Gastrocnemius medialis (tissue), 4 donors: ENCODE measurements around the gene BCKDK. TPM values are rescaled to one million over a fixed set of nuclear protein-coding genes. Genes with fewer than 3 reads are reported as not detected.
A peak's percentile ranks its signal among the peaks of the same experiment; 100 is the strongest.
"Not testable (repeated sequence)": the region's sequence is repeated elsewhere in the genome, so short reads cannot be mapped to it uniquely, and the experiment has no call there.

ENCODE experiments used
- ATAC-seq, 2 donors: fragments of 150-250 bp; one replicate each; pipeline ENCODE4 v1.9.1; 2016
- DNase-seq, 2 donors: peaks; one replicate each; pipeline ENCODE4 v3.0.0-alpha.2; 2019
- H3K27ac ChIP-seq, 4 donors: fragments of 200-600 bp; sonication (generic); 1 replicate in 1 of 4; 2 replicates in 3 of 4; pipeline ENCODE4 v1.5.1; 2016 to 2018; ENCODE audit warnings: mild to moderate bottlenecking in 2 of 4, moderate library complexity in 1 of 4
- H3K27me3 ChIP-seq, 3 donors: fragments of 200-600 bp; sonication (generic) in 2 of 3; 1 replicate in 1 of 3; 2 replicates in 2 of 3; pipeline versions ENCODE4 v1.5.1 to v1.6.0; 2016 to 2019; ENCODE audit warnings: mild to moderate bottlenecking in 1 of 3, moderate library complexity in 1 of 3
- H3K36me3 ChIP-seq, 2 donors: fragments of 200-600 bp; sonication (generic) in 1 of 2; one replicate each; pipeline ENCODE4 v1.5.1; 2017 to 2018
- H3K4me1 ChIP-seq, 2 donors: fragments of 200-600 bp; sonication (generic) in 1 of 2; one replicate each; pipeline ENCODE4 v1.5.1; 2016 to 2017; ENCODE audit warnings: mild to moderate bottlenecking in 2 of 2
- H3K4me3 ChIP-seq, 4 donors: fragments of 200-600 bp; sonication (generic) in 3 of 4; 1 replicate in 1 of 4; 2 replicates in 3 of 4; pipeline ENCODE4 v1.5.1; 2016 to 2019; ENCODE audit warnings: mild to moderate bottlenecking in 2 of 4
- H3K9me3 ChIP-seq, 3 donors: fragments of 200-600 bp; sonication (generic) in 2 of 3; 1 replicate in 1 of 3; 2 replicates in 2 of 3; pipeline ENCODE4 v1.5.1; 2016 to 2019
- POLR2A ChIP-seq, 2 donors: fragments of 450-650 bp; IDR thresholded peaks; one replicate each; pipeline ENCODE4 v1.6.1; 2017; ENCODE audit warnings: antibody characterized with exemption in 2 of 2, mild to moderate bottlenecking in 2 of 2, moderate library complexity in 2 of 2
- in situ Hi-C, 4 donors: fragments of 200-750 bp; cut with MboI; loops; one replicate each; pipeline versions ENCODE4 v1.15.0 to v1.8.0; 2017; ENCODE audit warnings: low sequenced_read_pairs in 4 of 4
- intact Hi-C: fragments of 100-400 bp; cut with DNase I; formaldehyde crosslinking; loops from one replicate; pipeline ENCODE4 v1.15.1; 2023; ENCODE audit warnings: low total_unique reads
- total RNA-seq, 4 donors: library from RNA; depleted of rRNA; stranded (reverse); fragments of >200 nt; gene quantifications; one replicate each; pipeline versions ENCODE4 v1.1.0 to v1.2.3, GENCODE V29; 2016
- TF ChIP-seq, protein P1 (sequence below), 5 experiments: fragments of 450-650 bp in 3 of 5; fragments of 200-600 bp in 2 of 5; sonication (generic) in 2 of 5; IDR thresholded peaks in 4 of 5; conservative IDR thresholded peaks in 1 of 5; 1 replicate in 4 of 5; 2 replicates in 1 of 5; pipeline ENCODE4 v1.5.1; 2016 to 2019; ENCODE audit warnings: antibody characterized with exemption in 5 of 5, mild to moderate bottlenecking in 3 of 5, moderate library complexity in 3 of 5

The BCKDK gene
- total RNA-seq, 4 donors from 2014 or later = 24.7 to 68.9 (median 50.9) TPM

DNA sequence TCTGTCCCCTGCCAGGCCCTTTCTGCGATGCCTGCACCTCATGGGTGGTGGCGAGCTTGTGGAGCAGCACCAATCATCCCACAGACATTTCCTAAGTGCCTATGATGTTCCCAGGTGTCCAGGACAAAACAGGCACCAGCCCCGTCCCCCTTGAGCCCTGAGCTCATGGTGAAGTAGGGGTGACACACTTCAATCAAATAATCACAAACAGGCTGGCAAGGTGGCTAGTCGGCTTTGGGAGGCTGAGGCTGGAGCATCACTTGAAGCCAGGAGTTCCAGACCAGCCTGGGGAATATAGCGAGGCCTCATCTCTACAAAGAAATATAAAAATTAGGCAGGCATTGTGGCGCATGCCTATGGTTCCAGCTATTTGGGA is 28.1 kb downstream of the BCKDK start:
- TF ChIP-seq, protein P1, sequence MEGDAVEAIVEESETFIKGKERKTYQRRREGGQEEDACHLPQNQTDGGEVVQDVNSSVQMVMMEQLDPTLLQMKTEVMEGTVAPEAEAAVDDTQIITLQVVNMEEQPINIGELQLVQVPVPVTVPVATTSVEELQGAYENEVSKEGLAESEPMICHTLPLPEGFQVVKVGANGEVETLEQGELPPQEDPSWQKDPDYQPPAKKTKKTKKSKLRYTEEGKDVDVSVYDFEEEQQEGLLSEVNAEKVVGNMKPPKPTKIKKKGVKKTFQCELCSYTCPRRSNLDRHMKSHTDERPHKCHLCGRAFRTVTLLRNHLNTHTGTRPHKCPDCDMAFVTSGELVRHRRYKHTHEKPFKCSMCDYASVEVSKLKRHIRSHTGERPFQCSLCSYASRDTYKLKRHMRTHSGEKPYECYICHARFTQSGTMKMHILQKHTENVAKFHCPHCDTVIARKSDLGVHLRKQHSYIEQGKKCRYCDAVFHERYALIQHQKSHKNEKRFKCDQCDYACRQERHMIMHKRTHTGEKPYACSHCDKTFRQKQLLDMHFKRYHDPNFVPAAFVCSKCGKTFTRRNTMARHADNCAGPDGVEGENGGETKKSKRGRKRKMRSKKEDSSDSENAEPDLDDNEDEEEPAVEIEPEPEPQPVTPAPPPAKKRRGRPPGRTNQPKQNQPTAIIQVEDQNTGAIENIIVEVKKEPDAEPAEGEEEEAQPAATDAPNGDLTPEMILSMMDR (IDR thresholded peaks at IDR 0.05 in 4 of 5, conservative IDR thresholded peaks at IDR 0.05 in 1 of 5) = no peak
- TF ChIP-seq POLR2A (IDR thresholded peaks at IDR 0.05) = no peak
- H3K9me3 ChIP-seq = no peaks in the 10 kb centered on the region
- DNase-seq (no peak), ATAC-seq (no peak)
- in situ Hi-C loops = no loop called here
- peaks cover 12 to 16% of the 10 kb centered on the region in 2 donors for H3K4me1 ChIP-seq
- H3K36me3 ChIP-seq = peaks cover 0 to 13% of the 10 kb centered on the region in 2 donors
- H3K27ac ChIP-seq = no peak overlapping the region
- intact Hi-C loops = no loop called here
- H3K27me3 ChIP-seq = no peaks in the 10 kb centered on the region
- no peak overlapping the region for H3K4me3 ChIP-seq

DNA sequence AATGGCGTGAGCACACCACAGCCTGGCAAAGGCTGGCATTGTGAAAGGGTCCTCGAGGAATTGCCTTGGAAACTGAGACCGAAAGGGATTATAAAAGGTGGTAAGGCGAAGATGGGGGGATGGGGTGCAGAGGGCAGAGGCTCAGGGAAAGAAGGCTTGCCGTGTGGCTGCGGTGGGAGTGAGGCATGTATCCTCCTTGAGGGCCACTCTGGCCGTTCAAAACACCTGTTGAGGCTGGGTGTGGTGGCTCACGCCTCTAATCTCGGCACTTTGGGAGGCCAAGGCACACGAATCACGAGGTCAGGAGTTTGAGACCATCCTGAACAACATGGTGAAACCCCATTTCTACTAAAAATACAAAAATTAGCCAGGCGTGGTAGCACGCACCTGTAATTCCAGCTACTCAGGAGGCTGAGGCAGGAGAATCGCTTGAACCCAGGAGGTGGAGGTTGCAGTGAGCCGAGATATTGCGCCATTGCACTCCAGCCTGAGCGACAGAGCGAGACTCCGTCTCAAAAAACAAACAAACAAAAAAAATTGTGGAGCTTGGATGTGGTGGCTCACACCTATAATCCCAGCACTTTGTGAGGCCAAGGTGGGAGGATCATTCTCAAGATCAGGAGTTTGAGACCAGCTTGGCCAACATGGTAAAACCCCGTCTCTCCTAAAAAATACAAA is 28.8 kb downstream of the BCKDK start:
- intact Hi-C loops, in situ Hi-C loops: not testable (repeated sequence)
- peaks cover 18 to 22% of the 10 kb centered on the region in 2 donors for H3K4me1 ChIP-seq

DNA sequence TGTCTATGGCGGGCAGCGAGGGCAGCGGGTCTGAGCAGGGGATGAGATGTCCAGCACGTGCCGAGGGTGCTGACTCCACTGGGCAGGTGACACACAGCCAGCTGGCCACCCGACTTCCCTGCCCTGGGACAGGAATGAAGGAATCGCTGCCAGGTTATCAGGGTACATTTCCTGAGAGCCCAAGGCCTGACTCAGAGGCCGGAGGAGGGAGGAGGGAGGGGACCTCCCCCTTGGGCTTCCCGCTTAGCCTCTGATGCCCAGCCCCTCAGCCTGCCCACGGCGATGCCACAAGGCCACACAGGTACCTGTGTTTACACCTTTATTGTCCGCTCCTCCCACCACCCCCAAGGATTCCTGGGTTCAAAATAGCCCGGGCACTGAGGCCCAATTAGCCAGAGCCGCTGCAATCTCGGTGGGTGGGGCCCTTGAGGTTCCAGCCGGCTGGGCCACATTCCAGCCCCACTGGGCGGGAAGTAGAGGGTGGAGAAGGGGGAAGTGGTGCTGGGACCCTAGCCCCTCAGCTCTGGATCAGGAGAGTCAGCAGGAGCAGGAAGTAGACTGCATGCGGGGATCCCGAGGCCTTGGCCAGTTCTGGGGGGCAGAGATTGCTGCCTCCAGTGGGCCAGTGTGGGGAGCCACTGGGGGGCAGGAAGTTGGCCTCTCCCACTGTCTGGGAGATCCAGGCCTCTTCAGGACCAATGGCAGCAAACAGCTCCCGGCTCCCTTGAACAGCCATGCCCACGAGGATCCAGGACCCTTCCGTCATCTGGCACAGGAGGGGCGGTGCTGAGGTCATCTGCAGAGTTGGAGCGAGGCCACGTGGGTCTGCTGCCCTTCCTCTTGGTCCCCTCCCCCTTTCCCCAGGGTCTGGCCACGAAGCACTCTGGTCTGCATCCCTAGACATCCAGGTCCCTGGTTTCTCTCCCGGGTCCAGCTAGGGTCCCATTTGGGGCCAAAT is 30.7 kb downstream of the BCKDK start:
- peak overlapping the region; percentile 49 to 74 (median 68) for H3K27ac ChIP-seq
- in situ Hi-C loops (no loop called here), intact Hi-C loops (loop anchor here (1.0 kb wide), 1 partner anchor 21 kb away; no protein-coding TSS in a partner anchor)
- no peaks in the 10 kb centered on the region for H3K9me3 ChIP-seq
- peak overlapping the region in 2 of 4 donors; percentile 9 to 44 for H3K4me3 ChIP-seq
- peaks cover 19 to 22% of the 10 kb centered on the region in 2 donors for H3K4me1 ChIP-seq
- peak; percentile 91 to 96 for DNase-seq
- no peaks in the 10 kb centered on the region for H3K36me3 ChIP-seq
- TF ChIP-seq, protein P1 (IDR thresholded peaks at IDR 0.05 in 4 of 5, conservative IDR thresholded peaks at IDR 0.05 in 1 of 5) = no peak
- peak in 1 of 2 donors; percentile 18 for TF ChIP-seq POLR2A (IDR thresholded peaks at IDR 0.05)
- peak; percentile 61 to 69 for ATAC-seq
- no peaks in the 10 kb centered on the region for H3K27me3 ChIP-seq

More for the DNA sequence above, 28.8 kb downstream of the BCKDK start:
- ATAC-seq, H3K27ac ChIP-seq, DNase-seq, H3K4me3 ChIP-seq, H3K27me3 ChIP-seq, H3K9me3 ChIP-seq, H3K36me3 ChIP-seq: not testable (repeated sequence)

DNA sequence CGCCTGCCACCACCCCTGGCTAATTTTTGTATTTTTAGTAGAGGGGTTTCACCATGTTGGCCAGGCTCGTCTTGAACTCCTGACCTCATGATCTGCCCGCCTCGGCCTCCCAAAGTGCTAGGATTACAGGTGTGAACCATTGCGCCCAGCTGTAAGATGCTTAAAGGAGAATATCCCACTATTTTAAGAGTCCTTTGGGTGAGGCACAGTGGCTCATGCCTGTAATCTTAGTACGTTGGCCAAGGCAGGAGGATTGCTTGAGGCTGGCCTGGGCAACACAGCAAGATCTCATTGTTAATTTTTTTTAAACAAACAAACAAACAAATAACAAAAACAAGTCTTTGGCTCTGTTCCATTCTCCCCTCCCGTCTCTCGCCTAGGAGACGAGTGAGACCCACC is 32.9 kb downstream of the BCKDK start:
- Histone ChIP-seq H3K27ac (peak overlapping the region; percentile 79 to 88 (median 82)), H3K4me1 (peaks cover 19 to 22% of the 10 kb centered on the region in 2 donors)
- DNase-seq, H3K9me3 ChIP-seq, H3K4me3 ChIP-seq, in situ Hi-C loops, H3K27me3 ChIP-seq, H3K36me3 ChIP-seq, ATAC-seq, intact Hi-C loops: not testable (repeated sequence)

GRCh38 chr16:31141489-31142108 is 33.4 kb downstream of the BCKDK start:
- DNase-seq (peak in 1 of 2 donors; percentile 56), ATAC-seq (peak; percentile 12 to 19)
- H3K4me1 ChIP-seq = peaks cover 19 to 22% of the 10 kb centered on the region in 2 donors
- intact Hi-C loops (loop anchor here (1.0 to 2.0 kb wide), 8 partner anchors 23 to 317 kb away; partner anchors contain the start of genes ARMC5, STX4, VKORC1 and ZNF646), in situ Hi-C loops (no loop called here)
- no peaks in the 10 kb centered on the region for H3K27me3 ChIP-seq
- TF ChIP-seq, protein P1 (IDR thresholded peaks at IDR 0.05 in 4 of 5, conservative IDR thresholded peaks at IDR 0.05 in 1 of 5) = no peak
- H3K9me3 ChIP-seq = no peaks in the 10 kb centered on the region
- H3K4me3 ChIP-seq = peak overlapping the region; percentile 19 to 75 (median 43)
- H3K27ac ChIP-seq = peak overlapping the region; percentile 79 to 88 (median 82)
- no peaks in the 10 kb centered on the region for H3K36me3 ChIP-seq
